GM12874 (cell line): ENCODE measurements around the gene GPR89A.

Experiments
- CTCF ChIP-seq: IDR thresholded peaks from 2 replicates; pipeline ENCODE4 v1.5.1; 2011; ENCODE audit warnings: low read depth, mild to moderate bottlenecking, control low read depth, low read length, moderate library complexity; ENCODE audit not compliant: insufficient read depth

GPR89A gene

GRCh38 chr1:145695821-145696629 is 88.2 kb downstream of the GPR89A start:
- no peak for TF ChIP-seq CTCF

- no peak for TF ChIP-seq CTCF
Measured at GRCh38 chr1:145696630-145696960, 88.8 kb downstream of the GPR89A start.

- TF ChIP-seq CTCF = no peak
Measured at GRCh38 chr1:145701306-145701862, 93.6 kb downstream of the GPR89A start.

DNA sequence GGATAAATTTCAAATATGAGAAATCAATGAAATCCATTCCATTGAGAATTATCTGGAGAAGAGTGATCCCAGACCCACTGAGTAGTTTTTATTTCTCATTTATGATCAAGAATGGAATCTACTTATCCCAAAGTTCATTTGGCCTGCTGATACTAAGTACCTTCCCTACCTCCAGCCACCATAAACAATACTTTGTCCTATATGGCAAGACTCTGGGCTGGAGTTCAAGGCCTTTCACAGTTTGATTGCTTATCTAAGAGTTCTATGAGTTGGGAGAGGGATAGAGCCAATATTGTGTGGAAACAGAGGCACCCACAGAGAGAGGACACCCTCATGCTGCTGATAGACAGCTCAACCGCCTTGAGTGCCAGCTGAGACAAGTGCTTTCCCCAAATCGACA is 94.3 kb downstream of the GPR89A start:
- no peak for TF ChIP-seq CTCF

DNA sequence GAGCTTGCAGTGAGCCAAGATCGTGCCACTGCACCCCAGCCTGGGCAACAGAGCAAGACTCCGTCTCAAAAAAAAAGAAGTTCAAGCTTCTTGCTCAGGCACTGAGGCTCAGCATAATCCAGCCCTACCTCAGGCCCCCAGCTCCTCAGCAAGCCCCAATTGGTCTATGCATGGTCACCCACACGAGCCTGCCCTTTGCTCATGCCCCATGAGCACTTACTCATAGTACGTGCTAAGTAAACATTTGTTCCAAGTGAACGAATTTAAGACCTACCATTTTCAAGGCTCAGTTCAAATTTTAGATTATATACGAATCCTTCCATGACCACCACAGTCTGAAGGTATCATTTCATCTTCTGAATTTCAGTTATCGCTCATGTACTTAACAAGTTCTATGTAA is 95.0 kb downstream of the GPR89A start:
- TF ChIP-seq CTCF = no peak

DNA sequence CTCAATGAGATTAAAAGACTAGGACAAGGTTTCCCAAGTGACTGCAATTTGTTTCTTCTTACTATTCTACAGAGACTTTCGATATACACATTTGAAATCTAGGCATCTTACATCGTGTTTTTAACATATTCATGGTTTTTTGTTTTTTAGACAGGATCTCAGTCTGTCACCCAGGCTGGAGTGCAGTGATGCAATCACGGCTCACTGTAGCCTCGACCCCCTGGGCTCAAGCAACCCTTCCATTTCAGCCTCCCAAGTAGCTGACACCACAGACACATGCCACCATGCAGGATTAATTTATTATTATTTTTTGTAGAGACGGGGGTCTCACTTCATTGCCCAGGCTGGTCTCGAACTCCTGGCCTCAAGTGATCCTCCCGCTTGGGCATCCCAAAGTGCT is 97.8 kb downstream of the GPR89A start:
- TF ChIP-seq CTCF = no peak

DNA sequence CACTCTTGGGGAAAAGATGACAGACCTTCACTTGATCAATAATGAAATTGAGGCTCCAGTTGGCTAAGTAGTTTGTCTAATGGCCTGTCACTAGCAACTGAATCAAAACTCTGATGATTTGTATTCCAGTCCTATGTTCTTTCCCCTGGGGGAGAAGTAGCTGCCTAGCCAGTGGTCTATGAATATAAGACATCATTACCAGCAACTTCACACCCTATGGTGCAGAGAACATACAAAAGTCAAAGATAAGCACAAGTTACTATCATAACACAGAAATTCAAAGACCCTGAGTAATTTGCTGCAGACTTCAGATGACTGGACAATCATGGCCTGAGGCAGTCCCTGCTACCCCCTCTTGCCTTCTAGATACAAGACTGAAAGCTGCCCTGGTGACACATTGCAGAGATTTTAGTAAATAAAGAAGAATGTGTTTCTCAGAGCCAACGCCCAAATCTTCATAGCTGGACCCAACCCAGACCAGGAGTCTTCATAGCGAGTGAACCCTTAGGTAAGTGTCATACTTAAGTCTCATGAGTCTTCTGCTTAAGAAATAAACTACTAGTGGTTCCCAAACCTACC is 98.4 kb downstream of the GPR89A start:
- TF ChIP-seq CTCF = no peak
